A673 (cell line): ENCODE results near the gene FRAS1. TPM values are rescaled to one million over a fixed set of nuclear protein-coding genes. Genes with fewer than 3 reads are reported as not detected.

Experiments
- BruUV-seq: library from RNA; stranded (reverse); fragments of 400-500 nt; replicated peaks from 2 replicates; lab custom pipeline; 2021; lab: Mats Ljungman, UMichigan
- CTCF ChIA-PET: fragments of 300-600 bp; sonication (Branson Sonifier 250); formaldehyde crosslinking; loops from one replicate; lab custom pipeline; 2022; ENCODE audit warnings: antibody characterized with exemption; lab: Charles Lee
- POLR2A ChIA-PET: fragments of 300-600 bp; sonication (Branson Sonifier 250); formaldehyde crosslinking; loops from one replicate; lab custom pipeline; 2022; ENCODE audit warnings: antibody characterized with exemption; ENCODE audit not compliant: low non-redundant PET; lab: Charles Lee
- DNase-seq: peaks from one replicate; pipeline ENCODE4 v3.0.0-alpha.2; 2015; ENCODE audit warnings: low spot score
- H3K27ac ChIP-seq: fragments of 200-600 bp; sonication (generic); 2 replicates; pipeline ENCODE4 v1.5.1; 2016; ENCODE audit warnings: mixed run types, low read depth, mild to moderate bottlenecking, mixed read lengths, antibody characterized with exemption, low read length; ENCODE audit not compliant: poor library complexity, severe bottlenecking
- H3K27me3 ChIP-seq: fragments of 200-600 bp; sonication (generic); replicated peaks from 2 replicates; pipeline ENCODE4 v1.6.1; 2017; ENCODE audit warnings: mixed run types, low read depth, mild to moderate bottlenecking, mixed read lengths, antibody characterized with exemption, low read length; ENCODE audit not compliant: insufficient read depth, poor library complexity
- H3K36me3 ChIP-seq: fragments of 200-600 bp; sonication (generic); 2 replicates; pipeline ENCODE4 v1.6.1; 2016; ENCODE audit warnings: mixed run types, mild to moderate bottlenecking, mixed read lengths, antibody characterized with exemption, low read length; ENCODE audit not compliant: insufficient read depth, poor library complexity, severe bottlenecking
- H3K4me1 ChIP-seq: fragments of 200-600 bp; sonication (generic); 2 replicates; pipeline ENCODE4 v1.6.1; 2017; ENCODE audit warnings: mixed run types, mild to moderate bottlenecking, mixed read lengths, antibody characterized with exemption, low read length; ENCODE audit not compliant: insufficient read depth, poor library complexity, severe bottlenecking
- H3K4me3 ChIP-seq: fragments of 200-600 bp; sonication (generic); 2 replicates; pipeline ENCODE4 v1.5.1; 2016; ENCODE audit warnings: low read depth, mixed run types, mild to moderate bottlenecking, mixed read lengths, low read length; ENCODE audit not compliant: poor library complexity, severe bottlenecking
- H3K9me3 ChIP-seq: fragments of 200-600 bp; sonication (generic); 2 replicates; pipeline ENCODE4 v1.6.1; 2016; ENCODE audit warnings: mixed run types, low read depth, mild to moderate bottlenecking, mixed read lengths, antibody characterized with exemption, low read length; ENCODE audit not compliant: poor library complexity, severe bottlenecking
- EZH2 ChIP-seq: fragments of 200-600 bp; sonication (generic); IDR thresholded peaks from 2 replicates; pipeline ENCODE4 v1.6.1; 2017; ENCODE audit warnings: borderline replicate concordance, low read depth, mild to moderate bottlenecking, mixed read lengths, antibody characterized with exemption, low read length; ENCODE audit not compliant: poor library complexity, severe bottlenecking
- intact Hi-C: fragments of 100-400 bp; cut with micrococcal nuclease; formaldehyde crosslinking; loops from one replicate; pipeline ENCODE4 v1.10.0; 2022; ENCODE audit not compliant: unreplicated experiment
- total RNA-seq: library from RNA; stranded (reverse); gene quantifications from 2 replicates; pipeline ENCODE4 v1.2.3, GENCODE V29; 2021
- TF ChIP-seq, protein P1 (sequence below): fragments of 300-800, 200-600 bp; sonication (generic); conservative IDR thresholded peaks from 2 replicates; pipeline ENCODE4 v1.5.1; 2017; ENCODE audit warnings: low read depth, mild to moderate bottlenecking, antibody characterized with exemption, low read length, moderate library complexity, mixed read lengths

The FRAS1 gene
- total RNA-seq, 1 experiment from 2014 or later: 0.06 TPM

GRCh38 chr4:78345237-78345636 lies 288.1 kb downstream of the FRAS1 start:
- no peak overlapping the region for H3K4me3 ChIP-seq
- POLR2A ChIA-PET: no interaction called here
- no peak overlapping the region for H3K27ac ChIP-seq
- no TSS peak for BruUV-seq
- no peak for DNase-seq
- intact Hi-C loops: no loop called here
- TF ChIP-seq EZH2: no peak
- TF ChIP-seq, protein P1, sequence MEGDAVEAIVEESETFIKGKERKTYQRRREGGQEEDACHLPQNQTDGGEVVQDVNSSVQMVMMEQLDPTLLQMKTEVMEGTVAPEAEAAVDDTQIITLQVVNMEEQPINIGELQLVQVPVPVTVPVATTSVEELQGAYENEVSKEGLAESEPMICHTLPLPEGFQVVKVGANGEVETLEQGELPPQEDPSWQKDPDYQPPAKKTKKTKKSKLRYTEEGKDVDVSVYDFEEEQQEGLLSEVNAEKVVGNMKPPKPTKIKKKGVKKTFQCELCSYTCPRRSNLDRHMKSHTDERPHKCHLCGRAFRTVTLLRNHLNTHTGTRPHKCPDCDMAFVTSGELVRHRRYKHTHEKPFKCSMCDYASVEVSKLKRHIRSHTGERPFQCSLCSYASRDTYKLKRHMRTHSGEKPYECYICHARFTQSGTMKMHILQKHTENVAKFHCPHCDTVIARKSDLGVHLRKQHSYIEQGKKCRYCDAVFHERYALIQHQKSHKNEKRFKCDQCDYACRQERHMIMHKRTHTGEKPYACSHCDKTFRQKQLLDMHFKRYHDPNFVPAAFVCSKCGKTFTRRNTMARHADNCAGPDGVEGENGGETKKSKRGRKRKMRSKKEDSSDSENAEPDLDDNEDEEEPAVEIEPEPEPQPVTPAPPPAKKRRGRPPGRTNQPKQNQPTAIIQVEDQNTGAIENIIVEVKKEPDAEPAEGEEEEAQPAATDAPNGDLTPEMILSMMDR: no peak
- H3K9me3 ChIP-seq: no peaks in the 10 kb centered on the region
- H3K36me3 ChIP-seq: no peaks in the 10 kb centered on the region
- H3K4me1 ChIP-seq: no peaks in the 10 kb centered on the region
- no peaks in the 10 kb centered on the region for H3K27me3 ChIP-seq
- CTCF ChIA-PET: no interaction called here

GRCh38 chr4:78346222-78346621 lies 289.1 kb downstream of the FRAS1 start:
- no peaks in the 10 kb centered on the region for H3K4me1 ChIP-seq
- no peak for TF ChIP-seq EZH2
- TF ChIP-seq, protein P1: no peak
- no peak for DNase-seq
- H3K36me3 ChIP-seq: no peaks in the 10 kb centered on the region
- no peak overlapping the region for H3K4me3 ChIP-seq
- no peak overlapping the region for H3K27ac ChIP-seq
- intact Hi-C loops: no loop called here
- ChIA-PET POLR2A (no interaction called here), CTCF (no interaction called here)
- no peaks in the 10 kb centered on the region for H3K27me3 ChIP-seq
- H3K9me3 ChIP-seq: no peaks in the 10 kb centered on the region
- no TSS peak for BruUV-seq

DNA sequence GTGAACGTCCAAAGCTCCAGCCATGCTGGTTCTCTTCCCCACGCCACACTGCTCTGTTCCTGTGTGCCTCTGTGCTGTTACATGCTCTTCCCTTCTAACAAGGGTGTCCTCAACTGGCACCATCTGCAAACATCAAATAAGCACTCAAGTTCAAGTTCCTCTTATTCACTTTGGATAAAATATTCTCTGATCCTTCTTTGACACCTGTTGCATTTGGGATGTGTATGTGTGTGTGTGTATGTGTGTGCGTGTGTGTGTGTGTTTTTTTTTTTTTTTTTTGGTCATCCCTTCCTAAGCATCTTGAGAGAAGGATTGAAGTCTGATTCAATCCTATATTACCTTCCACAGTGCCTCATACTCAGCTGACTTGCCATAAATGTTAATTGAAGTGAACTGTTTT lies 290.4 kb downstream of the FRAS1 start:
- BruUV-seq: no TSS peak
- Histone ChIP-seq H3K27ac (no peak overlapping the region), H3K36me3 (no peaks in the 10 kb centered on the region), H3K27me3 (no peaks in the 10 kb centered on the region), H3K4me3 (no peak overlapping the region), H3K4me1 (no peaks in the 10 kb centered on the region), H3K9me3 (no peaks in the 10 kb centered on the region)
- intact Hi-C loops: no loop called here
- ChIA-PET CTCF (no interaction called here), POLR2A (no interaction called here)
- TF ChIP-seq, protein P1: no peak
- no peak for DNase-seq
